Neuron (in vitro differentiated cells): ENCODE results near the gene MTFMT.

Experiments
- H2AFZ ChIP-seq: one replicate; pipeline ENCODE4 v1.6.1; 2013; ENCODE audit warnings: low read depth, mild to moderate bottlenecking, inconsistent platforms, low read length, moderate library complexity
- H3K27me3 ChIP-seq: one replicate; pipeline ENCODE4 v1.6.1; 2013; ENCODE audit warnings: low read length; ENCODE audit not compliant: insufficient read depth
- H3K36me3 ChIP-seq: one replicate; pipeline ENCODE4 v1.6.1; 2013; ENCODE audit warnings: low read length; ENCODE audit not compliant: insufficient read depth
- H3K4me1 ChIP-seq: one replicate; pipeline ENCODE4 v1.6.1; 2013; ENCODE audit warnings: low read length; ENCODE audit not compliant: insufficient read depth
- H3K4me3 ChIP-seq: 2 replicates; pipeline ENCODE4 v1.5.1; 2013; ENCODE audit warnings: mild to moderate bottlenecking, low read length, moderate library complexity
- H3K9me3 ChIP-seq: one replicate; pipeline ENCODE4 v1.6.1; 2013; ENCODE audit warnings: low read length

Gene MTFMT

DNA sequence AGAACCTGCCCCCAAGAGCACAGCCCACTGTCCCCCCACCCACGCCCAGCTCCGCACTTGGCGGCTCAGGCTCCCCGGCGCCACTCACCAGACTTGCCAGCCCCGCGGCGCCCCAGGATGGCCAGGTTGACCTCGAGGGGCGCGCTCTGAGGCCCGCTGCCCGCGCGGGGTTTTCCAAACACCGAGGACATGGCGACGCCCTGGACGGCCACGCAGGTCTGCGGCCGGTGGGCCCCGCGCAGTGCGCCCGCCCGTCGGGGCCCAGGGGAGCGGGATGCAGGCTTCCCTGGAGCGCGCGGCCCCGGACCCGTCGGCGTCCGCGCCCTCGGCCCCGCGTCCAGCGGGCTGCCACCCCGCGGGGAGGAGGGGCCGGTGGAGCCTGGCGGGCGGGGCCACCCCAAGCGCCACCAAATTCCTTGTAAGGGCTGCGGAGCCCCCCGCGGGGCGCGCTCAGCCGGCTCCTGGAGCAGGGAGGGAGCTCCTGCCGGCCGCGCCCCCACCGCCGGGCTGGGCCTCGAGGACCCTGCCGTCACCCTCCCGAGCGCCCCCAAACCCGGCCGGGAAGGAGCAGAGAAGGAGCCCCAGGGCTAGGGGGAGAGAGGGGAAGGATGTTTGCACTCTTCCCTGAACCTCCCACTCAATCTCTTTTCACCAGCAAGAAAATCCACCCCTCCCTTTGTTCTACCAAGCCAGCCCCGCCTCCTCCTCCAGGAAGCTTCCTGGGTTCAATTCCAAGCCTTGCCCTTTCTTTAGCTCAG, 38.4 kb upstream of the MTFMT start, which contains the start of gene RASL12:
RASL12 (minus strand) TSS at position 347 of the 758 bp plus-strand sequence; CDS start at position 191, 156 bp downstream.
- Histone ChIP-seq H2AFZ (no peak within 1 kb of the TSS), H3K36me3 (no peaks in the 10 kb centered on the region), H3K4me1 (no peaks in the 10 kb centered on the region), H3K4me3 (no peak within 1 kb of the TSS), H3K9me3 (no peaks in the 10 kb centered on the region), H3K27me3 (peaks cover 35% of the 10 kb centered on the region)

DNA sequence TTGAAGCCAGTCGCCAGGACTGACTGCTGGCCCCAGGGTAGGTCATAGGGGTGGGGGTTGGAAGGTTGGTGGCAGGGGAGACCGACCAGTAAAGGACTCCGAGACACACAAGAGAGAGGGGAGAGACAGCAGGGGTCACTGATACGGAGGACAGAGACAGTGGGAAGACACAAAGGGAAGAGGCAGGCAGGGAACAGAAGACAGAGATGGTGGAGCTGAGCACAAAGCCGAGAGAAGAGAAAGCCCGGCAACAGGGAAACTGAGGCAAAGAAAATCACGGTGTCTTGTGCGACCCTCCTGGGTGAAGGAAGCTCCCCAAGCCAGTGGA, 37.8 kb upstream of the MTFMT start:
- Histone ChIP-seq H3K36me3 (no peaks in the 10 kb centered on the region), H3K9me3 (no peaks in the 10 kb centered on the region), H2AFZ (no peak overlapping the region), H3K4me3 (no peak overlapping the region), H3K27me3 (peaks cover 35% of the 10 kb centered on the region), H3K4me1 (no peaks in the 10 kb centered on the region)

- no peak overlapping the region for H3K4me3 ChIP-seq
- H3K27me3 ChIP-seq: peaks cover 35% of the 10 kb centered on the region
- H3K9me3 ChIP-seq: no peaks in the 10 kb centered on the region
Observed at GRCh38 chr15:65066635-65067316, 37.3 kb upstream of the MTFMT start.

DNA sequence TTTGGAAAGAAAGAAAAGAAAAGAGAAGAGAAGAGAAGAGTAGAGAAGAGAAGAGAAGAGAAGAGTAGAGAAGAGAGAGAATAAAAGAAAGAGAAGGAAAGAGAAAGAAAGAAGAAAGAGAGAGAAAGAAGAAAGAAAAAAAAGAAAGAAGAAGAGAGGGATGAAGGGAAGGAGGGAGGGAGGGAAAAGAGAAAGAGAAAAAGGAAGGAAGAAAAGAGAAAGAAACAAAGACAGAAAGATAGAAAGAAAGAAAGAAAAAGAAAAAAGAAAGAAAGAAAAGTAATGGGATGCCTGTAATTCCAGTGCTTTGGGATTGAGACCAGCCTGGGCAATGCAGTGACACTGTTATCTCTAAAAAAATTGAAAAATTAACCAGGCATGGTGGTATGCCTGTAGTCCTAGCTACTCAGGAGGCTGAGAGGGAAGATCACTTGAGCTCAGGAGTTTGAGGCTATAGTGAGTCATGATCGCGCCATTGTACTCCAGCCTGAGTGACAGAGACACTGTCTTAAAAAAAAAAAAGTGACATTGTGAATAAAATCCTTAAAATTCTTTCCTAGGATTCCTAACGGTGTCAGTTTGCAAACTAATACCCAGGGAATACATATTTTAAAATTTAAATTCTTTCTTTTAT, 36.7 kb upstream of the MTFMT start:
- H3K4me3 ChIP-seq: no peak overlapping the region
- peaks cover 35% of the 10 kb centered on the region for H3K27me3 ChIP-seq
- H3K4me1 ChIP-seq: no peaks in the 10 kb centered on the region

More at GRCh38 chr15:65066635-65067316, 37.3 kb upstream of the MTFMT start:
- Histone ChIP-seq H3K4me1 (no peaks in the 10 kb centered on the region), H2AFZ (no peak overlapping the region), H3K36me3 (no peaks in the 10 kb centered on the region)

GRCh38 chr15:65062726-65063125, 33.3 kb upstream of the MTFMT start:
- Histone ChIP-seq H3K36me3 (no peaks in the 10 kb centered on the region), H3K27me3 (peaks cover 14% of the 10 kb centered on the region), H3K4me3 (no peak overlapping the region), H3K9me3 (no peaks in the 10 kb centered on the region), H3K4me1 (no peaks in the 10 kb centered on the region), H2AFZ (no peak overlapping the region)

More for the DNA sequence above, 36.7 kb upstream of the MTFMT start:
- H3K36me3 ChIP-seq: no peaks in the 10 kb centered on the region
- no peaks in the 10 kb centered on the region for H3K9me3 ChIP-seq
- no peak overlapping the region for H2AFZ ChIP-seq

DNA sequence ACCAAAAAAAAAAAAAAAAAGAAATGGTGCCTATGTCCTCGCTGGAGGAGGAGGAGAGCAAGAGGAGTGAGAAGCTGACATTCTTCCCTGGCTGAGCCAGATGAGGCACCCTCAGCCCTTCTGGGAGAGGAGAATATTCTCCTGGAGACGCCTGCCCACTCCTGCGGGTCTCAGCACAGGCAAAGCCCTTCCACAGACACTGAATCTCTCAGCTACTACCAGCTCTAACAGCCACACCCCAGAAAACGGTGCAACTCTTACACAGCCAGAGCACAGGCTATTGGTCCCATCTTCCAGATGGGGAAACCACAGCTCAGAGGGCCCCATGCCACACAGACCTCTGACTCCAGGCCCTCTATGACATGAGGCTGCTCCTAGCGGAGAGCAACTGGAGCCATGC, 32.6 kb upstream of the MTFMT start:
- Histone ChIP-seq H2AFZ (no peak overlapping the region), H3K27me3 (peaks cover 8% of the 10 kb centered on the region), H3K36me3 (no peaks in the 10 kb centered on the region), H3K4me1 (peaks cover 4% of the 10 kb centered on the region), H3K9me3 (no peaks in the 10 kb centered on the region), H3K4me3 (no peak overlapping the region)

DNA sequence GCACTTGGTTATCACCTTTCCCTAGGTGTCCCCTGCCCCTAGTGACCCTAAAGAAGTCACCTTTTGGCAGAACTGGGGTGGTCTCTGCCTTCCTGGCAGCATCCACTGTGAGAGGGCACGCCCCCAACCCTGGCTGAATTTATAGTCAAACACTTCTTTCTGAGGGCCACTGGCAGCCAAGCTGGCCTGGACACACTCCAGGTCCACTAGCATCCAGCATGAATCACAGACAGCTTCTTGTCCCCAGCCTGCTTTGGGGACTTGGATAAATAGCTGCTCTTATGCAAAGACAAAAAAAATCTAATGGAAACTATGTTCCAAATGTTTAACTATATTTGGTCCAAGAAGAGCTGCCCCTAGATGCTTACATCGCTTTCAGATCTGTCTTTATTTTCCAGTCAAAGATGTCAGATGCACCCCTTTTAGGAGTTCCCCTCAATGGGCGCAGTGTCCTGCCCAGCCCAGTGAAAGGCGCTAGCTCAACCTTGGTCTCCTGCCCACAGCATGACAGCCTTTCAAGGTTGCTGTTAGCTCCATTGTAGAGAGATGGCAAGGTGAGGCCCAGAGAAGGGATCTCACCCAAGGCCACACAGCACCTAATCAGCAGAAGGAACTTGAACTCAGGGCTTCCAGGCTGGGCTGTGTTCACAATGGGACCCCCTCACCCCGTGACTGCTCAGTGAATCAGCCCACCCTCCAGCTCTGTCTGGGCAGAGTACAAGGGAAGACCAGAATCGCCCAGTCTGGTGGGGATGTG, 31.4 kb upstream of the MTFMT start:
- H3K9me3 ChIP-seq: no peaks in the 10 kb centered on the region
- H3K27me3 ChIP-seq: no peaks in the 10 kb centered on the region
- no peak overlapping the region for H3K4me3 ChIP-seq
- no peak overlapping the region for H2AFZ ChIP-seq
- H3K36me3 ChIP-seq: no peaks in the 10 kb centered on the region
- H3K4me1 ChIP-seq: peaks cover 7% of the 10 kb centered on the region

GRCh38 chr15:65059931-65060596, 30.6 kb upstream of the MTFMT start:
- H3K4me3 ChIP-seq: no peak overlapping the region
- no peak overlapping the region for H2AFZ ChIP-seq
- H3K36me3 ChIP-seq: no peaks in the 10 kb centered on the region

GRCh38 chr15:65059369-65059750, 29.9 kb upstream of the MTFMT start:
- H3K9me3 ChIP-seq: no peaks in the 10 kb centered on the region
- H3K4me1 ChIP-seq: peaks cover 7% of the 10 kb centered on the region
- H2AFZ ChIP-seq: no peak overlapping the region
- H3K4me3 ChIP-seq: no peak overlapping the region
- no peaks in the 10 kb centered on the region for H3K27me3 ChIP-seq
- no peaks in the 10 kb centered on the region for H3K36me3 ChIP-seq

More at GRCh38 chr15:65059931-65060596, 30.6 kb upstream of the MTFMT start:
- peaks cover 7% of the 10 kb centered on the region for H3K4me1 ChIP-seq
- no peaks in the 10 kb centered on the region for H3K9me3 ChIP-seq
- H3K27me3 ChIP-seq: no peaks in the 10 kb centered on the region

- Histone ChIP-seq H2AFZ (no peak overlapping the region), H3K4me3 (no peak overlapping the region)
Observed at GRCh38 chr15:65058394-65059368, 29.2 kb upstream of the MTFMT start.

GRCh38 chr15:65057549-65057940, 28.1 kb upstream of the MTFMT start:
- H3K36me3 ChIP-seq: no peaks in the 10 kb centered on the region

More at GRCh38 chr15:65058394-65059368, 29.2 kb upstream of the MTFMT start:
- Histone ChIP-seq H3K36me3 (no peaks in the 10 kb centered on the region), H3K4me1 (peaks cover 7% of the 10 kb centered on the region), H3K9me3 (no peaks in the 10 kb centered on the region), H3K27me3 (no peaks in the 10 kb centered on the region)

More at GRCh38 chr15:65057549-65057940, 28.1 kb upstream of the MTFMT start:
- no peak overlapping the region for H2AFZ ChIP-seq
- H3K27me3 ChIP-seq: no peaks in the 10 kb centered on the region
- H3K9me3 ChIP-seq: no peaks in the 10 kb centered on the region
- no peak overlapping the region for H3K4me3 ChIP-seq
- peaks cover 7% of the 10 kb centered on the region for H3K4me1 ChIP-seq
